ENCODE data around the gene CPLX4. TPM values are rescaled to one million over a fixed set of nuclear protein-coding genes. Genes with fewer than 3 reads are reported as not detected.
A peak's percentile ranks its signal among the peaks of the same experiment; 100 is the strongest.

The CPLX4 gene
- total RNA-seq, 1 experiment from 2014 or later, result not detected

- in situ Hi-C loops (cut with HindIII; ENCODE audit: low pct_unique_long_range_greater_than_20kb, low sequenced_read_pairs), result no loop called here
- DNase-seq (ENCODE audit: low read depth, low spot score), result no peak
These were observed 5.6 kb upstream of the CPLX4 start for GRCh38 chr18:59323931-59324622.

- DNase-seq (ENCODE audit: low read depth, low spot score), result no peak
- in situ Hi-C loops (cut with HindIII; ENCODE audit: low pct_unique_long_range_greater_than_20kb, low sequenced_read_pairs), result no loop called here
These were observed 6.8 kb downstream of the CPLX4 start for GRCh38 chr18:59311631-59312030.

GRCh38 chr18:59308938-59309260 is 9.6 kb downstream of the CPLX4 start:
- DNase-seq (ENCODE audit: low read depth, low spot score), result no peak
- in situ Hi-C loops (cut with HindIII; ENCODE audit: low pct_unique_long_range_greater_than_20kb, low sequenced_read_pairs), result no loop called here

GRCh38 chr18:59308248-59308937 is 10.1 kb downstream of the CPLX4 start:
- DNase-seq (ENCODE audit: low read depth, low spot score), result peak; percentile 68
- in situ Hi-C loops (cut with HindIII; ENCODE audit: low pct_unique_long_range_greater_than_20kb, low sequenced_read_pairs), result no loop called here

- in situ Hi-C loops (cut with HindIII; ENCODE audit: low pct_unique_long_range_greater_than_20kb, low sequenced_read_pairs), result no loop called here
- no peak for DNase-seq (ENCODE audit: low read depth, low spot score)
These were observed 11.8 kb downstream of the CPLX4 start for GRCh38 chr18:59306640-59307039.

- DNase-seq (ENCODE audit: low read depth, low spot score), result no peak
- in situ Hi-C loops (cut with HindIII; ENCODE audit: low pct_unique_long_range_greater_than_20kb, low sequenced_read_pairs), result no loop called here
These were observed 13.2 kb downstream of the CPLX4 start for GRCh38 chr18:59305295-59305694.

- no peak for DNase-seq (ENCODE audit: low read depth, low spot score)
- in situ Hi-C loops (cut with HindIII; ENCODE audit: low pct_unique_long_range_greater_than_20kb, low sequenced_read_pairs), result no loop called here
These were observed 14.7 kb downstream of the CPLX4 start for GRCh38 chr18:59303656-59304195.

- in situ Hi-C loops (cut with HindIII; ENCODE audit: low pct_unique_long_range_greater_than_20kb, low sequenced_read_pairs), result no loop called here
- DNase-seq (ENCODE audit: low read depth, low spot score), result no peak
These were observed 15.4 kb downstream of the CPLX4 start for GRCh38 chr18:59303006-59303405.

GRCh38 chr18:59301929-59302328 is 16.5 kb downstream of the CPLX4 start:
- peak; percentile 46 for DNase-seq (ENCODE audit: low read depth, low spot score)
- in situ Hi-C loops (cut with HindIII; ENCODE audit: low pct_unique_long_range_greater_than_20kb, low sequenced_read_pairs), result no loop called here

GRCh38 chr18:59300676-59301285 is 17.7 kb downstream of the CPLX4 start:
- no peak for DNase-seq (ENCODE audit: low read depth, low spot score)
- in situ Hi-C loops (cut with HindIII; ENCODE audit: low pct_unique_long_range_greater_than_20kb, low sequenced_read_pairs), result no loop called here

GRCh38 chr18:59298871-59299270 is 19.6 kb downstream of the CPLX4 start:
- in situ Hi-C loops (cut with HindIII; ENCODE audit: low pct_unique_long_range_greater_than_20kb, low sequenced_read_pairs), result no loop called here
- DNase-seq (ENCODE audit: low read depth, low spot score), result no peak

- no peak for DNase-seq (ENCODE audit: low read depth, low spot score)
- in situ Hi-C loops (cut with HindIII; ENCODE audit: low pct_unique_long_range_greater_than_20kb, low sequenced_read_pairs), result no loop called here
These were observed 25.1 kb downstream of the CPLX4 start for GRCh38 chr18:59293317-59293716.

- no peak for DNase-seq (ENCODE audit: low read depth, low spot score)
- in situ Hi-C loops (cut with HindIII; ENCODE audit: low pct_unique_long_range_greater_than_20kb, low sequenced_read_pairs), result no loop called here
These were observed 32.1 kb downstream of the CPLX4 start for GRCh38 chr18:59286341-59286740.

- in situ Hi-C loops (cut with HindIII; ENCODE audit: low pct_unique_long_range_greater_than_20kb, low sequenced_read_pairs), result no loop called here
- no peak for DNase-seq (ENCODE audit: low read depth, low spot score)
These were observed 36.1 kb downstream of the CPLX4 start for GRCh38 chr18:59282341-59282740.

GRCh38 chr18:59279722-59280121 is 38.7 kb downstream of the CPLX4 start:
- in situ Hi-C loops (cut with HindIII; ENCODE audit: low pct_unique_long_range_greater_than_20kb, low sequenced_read_pairs), result no loop called here
- no peak for DNase-seq (ENCODE audit: low read depth, low spot score)

GRCh38 chr18:59279193-59279592 is 39.3 kb downstream of the CPLX4 start:
- in situ Hi-C loops (cut with HindIII; ENCODE audit: low pct_unique_long_range_greater_than_20kb, low sequenced_read_pairs), result no loop called here

GRCh38 chr18:59278793-59279192 is 39.7 kb downstream of the CPLX4 start:
- no peak for DNase-seq (ENCODE audit: low read depth, low spot score)
- in situ Hi-C loops (cut with HindIII; ENCODE audit: low pct_unique_long_range_greater_than_20kb, low sequenced_read_pairs), result no loop called here

More at GRCh38 chr18:59279193-59279592, 39.3 kb downstream of the CPLX4 start:
- DNase-seq (ENCODE audit: low read depth, low spot score), result no peak

- in situ Hi-C loops (cut with HindIII; ENCODE audit: low pct_unique_long_range_greater_than_20kb, low sequenced_read_pairs), result no loop called here
- no peak for DNase-seq (ENCODE audit: low read depth, low spot score)
These were observed 42.4 kb downstream of the CPLX4 start for GRCh38 chr18:59276047-59276446.

Measured in SK-MEL-5 (cell line).